Measurements from ENCODE around the gene C10orf67. TPM values are rescaled to one million over a fixed set of nuclear protein-coding genes. Genes with fewer than 3 reads are reported as not detected.

Gene C10orf67
- total RNA-seq, 2 experiments from 2014 or later = not detected

- H3K4me1 ChIP-seq (ENCODE audit: insufficient read depth, low read length, poor library complexity, severe bottlenecking) = no peaks in the 10 kb centered on the region
- H3K79me2 ChIP-seq (ENCODE audit: insufficient read depth, low read depth, low read length) = no peaks in the 10 kb centered on the region
- no peaks in the 10 kb centered on the region for H3K9me2 ChIP-seq (ENCODE audit: insufficient read depth, low read length)
- no peak overlapping the region for H3K4me3 ChIP-seq (ENCODE audit: low read depth, low read length, poor library complexity, severe bottlenecking)
- H3K4me2 ChIP-seq (ENCODE audit: low read length) = no peak overlapping the region
- ChIA-PET CTCF (ENCODE audit: unreplicated experiment) (interaction anchor here (0.6 kb wide), 1 partner anchor 12 kb away, joined by 3 read pairs; no protein-coding TSS in a partner anchor), POLR2A (no interaction called here)
- no peak for DNase-seq (ENCODE audit: low spot score)
- TF ChIP-seq EZH2phosphoT487 (IDR thresholded peaks at IDR 0.05; ENCODE audit: borderline replicate concordance, low read depth, low read length) = no peak
- TF ChIP-seq CTCF (conservative IDR thresholded peaks at IDR 0.05; ENCODE audit: low read length) = no peak
- intact Hi-C loops (cut with micrococcal nuclease; ENCODE audit: unreplicated experiment) = no loop called here
- no TSS peak for BruUV-seq (replicated peaks)
- no peaks in the 10 kb centered on the region for H4K20me1 ChIP-seq (ENCODE audit: insufficient read depth, low read length)
- H3K36me3 ChIP-seq (ENCODE audit: insufficient read depth, low read length) = no peaks in the 10 kb centered on the region
- no peaks in the 10 kb centered on the region for H3K9me3 ChIP-seq (ENCODE audit: low read length)
- no peak overlapping the region for H3K27ac ChIP-seq (ENCODE audit: low read depth, low read length, poor library complexity, severe bottlenecking)
- H2AFZ ChIP-seq (ENCODE audit: low read length) = no peak overlapping the region
Observed at GRCh38 chr10:23383637-23384036, 39.0 kb upstream of the C10orf67 start.

- peak overlapping the region; percentile 64; the same call in 1 of the 2 replicates for H2AFZ ChIP-seq (ENCODE audit: low read length)
- no peaks in the 10 kb centered on the region for H3K36me3 ChIP-seq (ENCODE audit: insufficient read depth, low read length)
- no peak for DNase-seq (ENCODE audit: low spot score)
- BruUV-seq (replicated peaks) = no TSS peak
- no peak overlapping the region for H3K4me2 ChIP-seq (ENCODE audit: low read length)
- TF ChIP-seq EZH2phosphoT487 (IDR thresholded peaks at IDR 0.05; ENCODE audit: borderline replicate concordance, low read depth, low read length) (no peak), CTCF (conservative IDR thresholded peaks at IDR 0.05; ENCODE audit: low read length) (no peak)
- CTCF ChIA-PET (ENCODE audit: unreplicated experiment) = no interaction called here
- H3K9me3 ChIP-seq (ENCODE audit: low read length) = no peaks in the 10 kb centered on the region
- H3K9me2 ChIP-seq (ENCODE audit: insufficient read depth, low read length) = no peaks in the 10 kb centered on the region
- H4K20me1 ChIP-seq (ENCODE audit: insufficient read depth, low read length) = no peaks in the 10 kb centered on the region
- POLR2A ChIA-PET = interaction anchor here (0.6 to 2.7 kb wide), 4 partner anchors 11 to 15 kb away, joined by 3 to 9 read pairs (median 4); no protein-coding TSS in a partner anchor
- no peak overlapping the region for H3K27ac ChIP-seq (ENCODE audit: low read depth, low read length, poor library complexity, severe bottlenecking)
- H3K79me2 ChIP-seq (ENCODE audit: insufficient read depth, low read depth, low read length) = no peaks in the 10 kb centered on the region
- no peak overlapping the region for H3K4me3 ChIP-seq (ENCODE audit: low read depth, low read length, poor library complexity, severe bottlenecking)
- H3K4me1 ChIP-seq (ENCODE audit: insufficient read depth, low read length, poor library complexity, severe bottlenecking) = peaks cover 6% of the 10 kb centered on the region
- intact Hi-C loops (cut with micrococcal nuclease; ENCODE audit: unreplicated experiment) = no loop called here
Observed at GRCh38 chr10:23381298-23382040, 36.9 kb upstream of the C10orf67 start.

GRCh38 chr10:23379686-23380085 lies 35.1 kb upstream of the C10orf67 start:
- TF ChIP-seq EZH2phosphoT487 (IDR thresholded peaks at IDR 0.05; ENCODE audit: borderline replicate concordance, low read depth, low read length) (no peak), CTCF (conservative IDR thresholded peaks at IDR 0.05; ENCODE audit: low read length) (no peak)
- DNase-seq (ENCODE audit: low spot score) = no peak
- Histone ChIP-seq H3K4me3 (ENCODE audit: low read depth, low read length, poor library complexity, severe bottlenecking) (no peak overlapping the region), H4K20me1 (ENCODE audit: insufficient read depth, low read length) (no peaks in the 10 kb centered on the region), H3K9me2 (ENCODE audit: insufficient read depth, low read length) (no peaks in the 10 kb centered on the region), H3K9me3 (ENCODE audit: low read length) (no peaks in the 10 kb centered on the region), H3K36me3 (ENCODE audit: insufficient read depth, low read length) (no peaks in the 10 kb centered on the region), H3K4me1 (ENCODE audit: insufficient read depth, low read length, poor library complexity, severe bottlenecking) (peaks cover 6% of the 10 kb centered on the region), H3K4me2 (ENCODE audit: low read length) (no peak overlapping the region), H3K79me2 (ENCODE audit: insufficient read depth, low read depth, low read length) (no peaks in the 10 kb centered on the region), H2AFZ (ENCODE audit: low read length) (no peak overlapping the region), H3K27ac (ENCODE audit: low read depth, low read length, poor library complexity, severe bottlenecking) (no peak overlapping the region)
- BruUV-seq (replicated peaks) = no TSS peak
- ChIA-PET POLR2A (no interaction called here), CTCF (ENCODE audit: unreplicated experiment) (no interaction called here)
- intact Hi-C loops (cut with micrococcal nuclease; ENCODE audit: unreplicated experiment) = no loop called here

Measured in OCI-LY7 (cell line).